T1000 (cell line): ENCODE results near the gene RASAL2.

ENCODE experiments used
- DNase-seq: peaks from one replicate; lab custom pipeline; 2025; ENCODE audit warnings: mixed read lengths; lab: John Stamatoyannopoulos, UW

The RASAL2 gene

GRCh38 chr1:178458203-178458602 is 364.3 kb downstream of the RASAL2 start:
- DNase-seq = no peak

- DNase-seq = no peak
Measured at GRCh38 chr1:178461104-178461503, 367.2 kb downstream of the RASAL2 start.

GRCh38 chr1:178461701-178462100 is 367.8 kb downstream of the RASAL2 start:
- no peak for DNase-seq

DNA sequence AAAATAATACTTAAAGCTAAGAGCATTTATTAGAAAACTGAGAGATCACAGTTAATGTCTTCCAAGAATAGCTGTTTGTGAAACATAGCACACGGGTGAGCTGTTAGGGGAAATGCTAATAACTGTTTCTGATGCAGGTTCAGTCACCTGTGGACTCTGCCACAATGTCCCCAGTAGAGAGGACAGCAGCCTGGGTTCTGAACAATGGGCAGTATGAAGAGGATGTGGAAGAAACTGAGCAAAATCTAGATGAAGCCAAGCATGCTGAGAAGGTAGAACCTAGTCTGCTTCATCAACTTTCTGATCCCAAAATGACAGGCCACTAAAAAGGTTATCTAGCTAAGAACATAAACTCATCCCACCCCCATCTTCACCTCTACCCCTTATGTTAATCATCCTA is 370.2 kb downstream of the RASAL2 start:
- DNase-seq = no peak

DNA sequence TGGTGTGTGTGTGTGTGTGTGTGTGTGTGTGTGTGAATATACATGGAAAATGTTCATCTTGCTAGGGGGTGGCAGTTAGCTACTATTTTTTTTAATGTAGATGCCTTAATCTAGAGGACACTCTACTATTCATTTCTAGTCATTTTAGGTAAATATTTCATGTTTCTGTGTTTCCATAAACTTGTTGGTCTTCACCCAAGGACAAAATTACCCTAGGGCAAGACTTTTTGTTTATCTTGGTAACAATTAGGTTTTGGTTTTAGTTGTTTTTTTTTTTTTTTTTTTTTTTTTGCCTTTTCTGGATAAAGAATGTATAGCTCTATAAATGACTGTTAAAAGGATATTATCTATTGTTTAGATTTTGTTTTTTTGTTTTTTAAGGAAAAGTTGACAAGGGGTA is 370.7 kb downstream of the RASAL2 start:
- DNase-seq = no peak

DNA sequence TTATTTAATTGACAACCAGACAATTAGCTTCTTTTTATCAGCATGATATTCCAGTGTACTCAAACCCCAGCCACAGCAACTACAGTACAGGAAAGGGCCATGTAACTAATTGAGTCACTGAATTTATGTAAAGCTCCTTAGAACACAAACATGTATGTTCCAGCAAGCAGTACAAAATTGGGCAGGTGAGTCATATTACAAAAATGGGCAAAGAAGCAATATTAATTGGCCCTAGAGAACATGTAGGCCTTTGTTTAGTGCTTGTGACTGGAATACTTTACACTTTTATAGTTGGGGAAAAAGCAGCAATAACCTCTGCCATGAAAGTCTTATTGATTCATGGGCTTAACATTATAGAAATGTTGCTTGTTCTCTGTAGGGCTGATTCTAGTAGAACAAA is 371.1 kb downstream of the RASAL2 start:
- DNase-seq = no peak

GRCh38 chr1:178467837-178468236 is 373.9 kb downstream of the RASAL2 start:
- DNase-seq = no peak

GRCh38 chr1:178470411-178470960 is 376.6 kb downstream of the RASAL2 start:
- no peak for DNase-seq

GRCh38 chr1:178472531-178472930 is 378.6 kb downstream of the RASAL2 start:
- no peak for DNase-seq

GRCh38 chr1:178477373-178477772 is 383.5 kb downstream of the RASAL2 start:
- DNase-seq = no peak

- no peak for DNase-seq
Measured at GRCh38 chr1:178477841-178478240, 383.9 kb downstream of the RASAL2 start.

- DNase-seq = no peak
Measured at GRCh38 chr1:178483251-178483957, 389.5 kb downstream of the RASAL2 start.

- DNase-seq = no peak
Measured at GRCh38 chr1:178484698-178485225, 390.9 kb downstream of the RASAL2 start.

GRCh38 chr1:178485541-178485981 is 391.7 kb downstream of the RASAL2 start:
- DNase-seq = no peak

- DNase-seq = no peak
Measured at GRCh38 chr1:178486100-178487069, 392.5 kb downstream of the RASAL2 start.

GRCh38 chr1:178487070-178487615 is 393.2 kb downstream of the RASAL2 start:
- no peak for DNase-seq

- DNase-seq = no peak
Measured at GRCh38 chr1:178488393-178488792, 394.5 kb downstream of the RASAL2 start.

- no peak for DNase-seq
Measured at GRCh38 chr1:178489399-178489798, 395.5 kb downstream of the RASAL2 start.

DNA sequence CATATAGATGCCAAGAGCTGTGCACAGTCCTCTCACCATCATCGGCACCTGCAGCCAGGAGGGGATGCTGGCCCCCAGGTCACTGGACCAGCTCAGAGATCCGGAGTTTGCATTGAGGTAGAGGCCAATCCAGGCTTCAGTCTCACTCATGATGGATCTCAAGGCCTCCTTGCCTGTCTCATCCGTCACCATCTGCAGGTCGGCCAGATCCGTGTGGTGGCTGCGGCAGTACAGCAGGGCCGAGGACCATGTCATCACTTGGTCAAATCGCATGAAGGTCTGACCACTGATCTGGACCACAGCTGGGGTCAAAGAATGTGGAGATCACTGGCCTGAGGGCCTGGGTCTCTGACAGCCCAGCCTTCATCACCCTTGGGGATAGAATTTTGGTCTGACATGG is 396.2 kb downstream of the RASAL2 start:
- DNase-seq = no peak

DNA sequence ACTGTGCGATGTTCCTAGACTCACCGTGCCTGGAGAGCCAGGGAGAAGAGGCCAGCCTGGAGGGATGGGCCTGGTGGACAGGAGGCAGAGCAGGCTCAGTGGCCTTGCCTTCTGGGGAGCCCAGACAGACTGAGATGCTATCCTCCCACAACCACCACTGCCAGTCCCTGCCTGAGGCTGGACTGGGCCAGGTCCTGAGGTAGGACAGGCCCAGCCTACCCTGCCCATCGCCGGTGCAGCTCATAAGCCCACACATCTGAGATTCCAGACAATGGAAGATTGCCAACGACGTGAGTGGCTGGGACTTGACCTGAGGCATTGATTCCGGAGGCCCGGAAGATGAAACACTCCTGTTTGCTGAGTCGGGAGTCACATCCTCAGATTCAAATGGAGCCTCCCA is 397.1 kb downstream of the RASAL2 start:
- no peak for DNase-seq

DNA sequence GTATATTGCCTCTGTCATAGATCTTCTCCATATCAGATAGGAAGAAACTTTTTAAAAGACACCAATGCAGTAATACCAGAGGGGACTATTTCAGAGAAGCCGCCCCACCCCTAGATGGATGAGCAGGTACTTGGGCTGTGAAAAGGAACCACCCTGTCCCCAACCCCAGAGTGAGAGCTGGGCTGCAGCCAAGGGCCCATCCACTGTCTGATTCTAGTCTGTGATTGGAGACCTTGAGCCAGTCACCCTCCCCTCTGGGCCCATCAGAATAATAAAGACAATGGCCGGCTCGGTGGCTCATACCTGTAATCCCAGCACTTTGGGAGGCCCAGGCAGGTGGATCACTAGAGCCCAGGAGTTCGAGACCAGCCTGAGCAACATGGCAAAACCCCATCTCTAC is 397.8 kb downstream of the RASAL2 start:
- DNase-seq = no peak

GRCh38 chr1:178492341-178492740 is 398.4 kb downstream of the RASAL2 start:
- no peak for DNase-seq
